ENCODE measurements around the gene C22orf15.

Gene C22orf15

DNA sequence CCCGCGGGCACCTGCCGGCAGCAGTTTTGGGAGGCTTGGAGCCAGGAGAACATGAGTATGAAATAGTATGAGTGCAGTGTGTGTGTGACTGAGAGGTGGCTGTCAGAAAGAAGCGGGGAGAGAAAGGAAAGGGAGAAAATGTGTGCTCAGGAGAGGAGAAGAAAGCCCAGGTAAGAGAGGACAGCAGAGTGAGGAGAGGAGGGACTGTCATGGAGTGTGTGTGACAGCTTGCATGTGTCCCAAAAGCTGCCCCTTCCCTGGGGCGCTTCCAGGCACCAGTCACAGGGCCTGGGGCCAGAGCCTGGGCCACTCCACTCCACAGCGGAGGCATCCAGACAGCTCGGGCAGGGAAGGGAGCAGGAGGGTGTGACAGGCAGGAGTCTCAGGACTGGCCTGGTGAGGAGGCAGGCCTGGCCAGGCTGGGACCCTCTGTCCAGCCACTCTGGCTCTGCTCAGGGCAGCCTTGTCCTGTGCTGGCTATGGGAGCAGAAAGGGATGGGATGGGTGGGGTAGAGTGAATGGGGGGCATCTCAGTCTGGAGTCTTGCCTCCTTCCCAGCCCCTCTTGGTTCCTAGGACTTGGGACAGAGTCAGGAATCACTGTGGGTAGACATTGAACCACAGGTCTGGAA is 10.8 kb downstream of the C22orf15 start:
- no peak for DNase-seq (ENCODE audit: low spot score)

DNA sequence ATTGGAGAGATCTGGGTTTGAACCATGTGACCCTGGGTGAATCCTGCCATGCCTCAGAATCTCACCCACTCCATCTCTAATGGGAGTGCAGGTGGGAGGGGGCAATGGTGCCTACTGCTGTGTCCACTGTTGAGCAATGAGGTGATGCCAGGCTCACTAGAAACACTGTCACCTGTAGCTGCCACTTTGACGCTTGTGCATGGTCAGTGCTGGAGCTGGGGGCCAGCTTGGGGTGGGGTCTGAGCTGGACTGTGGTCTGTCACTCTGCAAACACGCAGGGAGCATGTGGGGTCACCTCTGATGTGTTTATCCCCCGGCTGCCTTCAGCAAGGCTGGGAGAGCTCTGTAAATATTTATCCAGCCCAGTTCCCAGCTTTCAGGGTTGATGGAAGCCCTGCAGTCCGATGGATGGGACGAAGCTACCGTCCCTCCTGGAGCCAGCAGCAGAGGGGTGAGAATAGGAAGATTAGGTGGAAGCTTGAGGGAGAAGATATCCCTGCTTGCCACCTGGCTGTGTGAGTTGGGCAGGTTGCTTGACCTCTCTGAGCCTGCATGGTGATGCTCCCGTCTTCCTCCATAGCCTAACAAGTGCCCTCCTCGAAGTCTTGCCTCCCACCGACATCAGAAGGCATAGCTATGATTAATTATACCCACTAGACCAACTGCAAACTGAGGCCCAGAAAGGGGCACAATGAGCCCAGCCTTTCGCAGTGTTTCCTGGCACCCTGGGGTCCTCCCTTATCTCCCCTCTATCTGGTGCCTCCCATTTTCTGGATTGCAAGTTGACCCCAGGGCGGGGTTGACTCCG is 11.5 kb downstream of the C22orf15 start:
- no peak for DNase-seq (ENCODE audit: low spot score)

GRCh38 chr22:23774922-23775436 is 12.2 kb downstream of the C22orf15 start:
- no peak for DNase-seq (ENCODE audit: low spot score)

GRCh38 chr22:23775779-23776375 is 13.1 kb downstream of the C22orf15 start:
- DNase-seq (ENCODE audit: low spot score), result no peak

- no peak for DNase-seq (ENCODE audit: low spot score)
Observed at GRCh38 chr22:23777776-23778576, 15.2 kb downstream of the C22orf15 start.

DNA sequence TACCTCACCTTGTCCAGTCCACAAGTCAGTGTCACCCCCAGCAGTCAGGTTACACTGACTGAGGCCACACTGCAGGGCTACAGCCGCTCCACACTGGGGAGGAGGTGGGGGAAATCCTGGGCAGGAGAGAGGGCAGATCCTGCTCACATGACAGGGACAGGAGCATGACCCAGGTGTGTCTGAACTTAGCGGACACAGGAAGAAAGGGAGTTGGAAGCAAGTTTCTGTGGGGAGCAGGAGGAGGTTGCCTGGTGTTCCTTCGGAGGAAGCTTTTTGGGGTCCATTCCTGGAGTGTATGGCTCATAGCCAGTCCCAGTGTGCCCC is 15.7 kb downstream of the C22orf15 start:
- DNase-seq (ENCODE audit: low spot score), result no peak

DNA sequence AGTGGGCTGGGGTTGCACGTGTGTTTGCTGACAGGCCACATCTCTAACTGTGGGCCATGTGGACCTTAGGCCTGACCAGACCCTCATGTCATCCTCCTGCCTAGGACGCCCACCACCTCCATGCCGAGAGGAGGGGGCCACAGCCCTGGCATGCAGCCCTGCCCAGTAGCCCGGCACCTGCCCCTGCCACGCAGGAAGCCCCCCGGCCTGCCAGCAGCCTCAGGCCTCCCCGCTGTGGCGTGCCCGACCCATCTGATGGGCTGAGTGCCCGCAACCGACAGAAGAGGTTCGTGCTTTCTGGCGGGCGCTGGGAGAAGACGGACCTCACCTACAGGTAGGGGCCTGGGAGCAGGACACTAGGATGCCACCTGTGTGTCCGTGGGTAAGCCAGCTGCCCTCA is 16.3 kb downstream of the C22orf15 start:
- no peak for DNase-seq (ENCODE audit: low spot score)

DNA sequence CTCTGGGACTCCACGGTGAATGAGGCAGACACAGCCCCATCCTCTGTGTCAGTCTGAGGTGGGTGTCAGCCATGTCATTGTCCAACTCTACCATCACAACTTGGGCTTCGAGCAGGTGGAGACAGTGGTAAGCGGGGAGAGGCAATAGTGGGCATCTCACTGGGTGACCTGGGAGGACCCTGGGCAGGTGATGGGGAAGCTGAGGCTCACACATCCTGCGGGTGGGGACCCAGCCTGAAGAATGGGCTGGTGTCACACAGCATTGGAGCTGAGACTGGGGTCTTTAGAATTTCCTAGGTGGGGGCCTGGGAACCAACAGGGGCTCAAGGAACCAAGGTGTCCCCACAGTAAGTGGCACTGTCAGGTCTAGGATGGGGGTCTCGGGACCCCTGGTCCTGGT is 16.9 kb downstream of the C22orf15 start:
- DNase-seq (ENCODE audit: low spot score), result no peak

- no peak for DNase-seq (ENCODE audit: low spot score)
Observed at GRCh38 chr22:23780146-23780748, 17.5 kb downstream of the C22orf15 start.

DNA sequence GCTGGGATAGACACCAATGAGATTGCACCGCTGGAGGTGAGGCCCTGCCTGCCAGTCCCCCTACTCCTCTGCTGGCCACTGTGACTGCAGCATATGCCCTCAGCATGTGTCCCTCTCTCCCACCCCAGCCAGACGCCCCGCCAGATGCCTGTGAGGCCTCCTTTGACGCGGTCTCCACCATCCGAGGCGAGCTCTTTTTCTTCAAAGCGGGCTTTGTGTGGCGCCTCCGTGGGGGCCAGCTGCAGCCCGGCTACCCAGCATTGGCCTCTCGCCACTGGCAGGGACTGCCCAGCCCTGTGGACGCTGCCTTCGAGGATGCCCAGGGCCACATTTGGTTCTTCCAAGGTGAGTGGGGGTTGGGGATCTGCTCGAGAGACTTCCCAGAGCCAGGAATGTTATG is 18.3 kb downstream of the C22orf15 start:
- DNase-seq (ENCODE audit: low spot score), result peak; percentile 91

DNA sequence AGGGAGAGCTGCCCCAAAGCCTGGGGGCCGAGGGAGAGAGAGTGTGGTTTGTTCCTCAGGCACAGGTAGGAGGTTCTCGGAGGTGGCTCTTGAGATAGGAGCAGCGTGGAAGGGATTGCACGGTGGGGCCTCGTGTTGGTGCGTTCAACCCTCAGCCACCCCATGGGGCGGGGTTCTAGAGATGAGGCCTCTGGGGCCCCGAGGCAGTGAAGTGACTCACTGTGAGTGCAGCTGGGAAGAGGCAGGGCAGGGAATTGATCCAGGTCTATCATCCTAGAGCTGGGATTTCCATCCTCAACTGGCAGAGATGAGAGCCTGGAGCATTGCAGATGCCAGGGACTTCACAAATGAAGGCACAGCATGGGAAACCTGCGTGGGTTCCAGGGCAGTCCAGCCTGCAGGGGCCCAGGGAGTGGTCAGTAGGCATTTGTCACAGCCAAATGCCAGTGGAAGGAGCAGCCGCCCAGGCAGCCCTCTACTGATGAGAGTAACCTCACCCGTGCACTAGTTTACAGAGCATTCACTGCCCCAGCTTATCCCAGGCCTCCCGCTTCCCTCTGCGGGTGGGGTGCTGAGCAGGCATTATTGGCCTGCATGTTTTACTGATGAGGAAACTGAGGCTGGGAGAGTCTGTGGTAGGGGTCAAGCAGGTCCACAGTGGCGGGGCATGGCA is 18.9 kb downstream of the C22orf15 start:
- DNase-seq (ENCODE audit: low spot score), result no peak

- DNase-seq (ENCODE audit: low spot score), result no peak
Observed at GRCh38 chr22:23782252-23782651, 19.5 kb downstream of the C22orf15 start.

DNA sequence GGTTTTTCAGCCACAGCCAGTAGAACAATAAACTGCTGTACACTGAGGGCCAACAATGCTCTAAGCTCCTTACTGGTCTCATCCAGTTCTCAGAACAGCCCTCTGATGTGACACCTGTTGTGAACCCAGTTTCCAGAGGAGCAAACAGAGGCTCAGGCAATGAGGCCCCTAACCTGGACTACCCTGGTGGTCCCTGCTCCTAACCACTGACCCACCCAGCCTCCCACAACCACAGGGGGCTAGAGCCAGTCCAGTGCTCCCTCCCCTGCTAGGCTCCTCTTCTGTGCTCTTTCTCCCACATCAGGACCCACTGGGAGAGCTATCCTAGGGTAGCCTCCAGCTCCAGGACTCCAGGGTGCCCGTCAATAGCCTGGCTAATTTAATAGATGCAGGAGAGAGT is 19.9 kb downstream of the C22orf15 start:
- no peak for DNase-seq (ENCODE audit: low spot score)

DNA sequence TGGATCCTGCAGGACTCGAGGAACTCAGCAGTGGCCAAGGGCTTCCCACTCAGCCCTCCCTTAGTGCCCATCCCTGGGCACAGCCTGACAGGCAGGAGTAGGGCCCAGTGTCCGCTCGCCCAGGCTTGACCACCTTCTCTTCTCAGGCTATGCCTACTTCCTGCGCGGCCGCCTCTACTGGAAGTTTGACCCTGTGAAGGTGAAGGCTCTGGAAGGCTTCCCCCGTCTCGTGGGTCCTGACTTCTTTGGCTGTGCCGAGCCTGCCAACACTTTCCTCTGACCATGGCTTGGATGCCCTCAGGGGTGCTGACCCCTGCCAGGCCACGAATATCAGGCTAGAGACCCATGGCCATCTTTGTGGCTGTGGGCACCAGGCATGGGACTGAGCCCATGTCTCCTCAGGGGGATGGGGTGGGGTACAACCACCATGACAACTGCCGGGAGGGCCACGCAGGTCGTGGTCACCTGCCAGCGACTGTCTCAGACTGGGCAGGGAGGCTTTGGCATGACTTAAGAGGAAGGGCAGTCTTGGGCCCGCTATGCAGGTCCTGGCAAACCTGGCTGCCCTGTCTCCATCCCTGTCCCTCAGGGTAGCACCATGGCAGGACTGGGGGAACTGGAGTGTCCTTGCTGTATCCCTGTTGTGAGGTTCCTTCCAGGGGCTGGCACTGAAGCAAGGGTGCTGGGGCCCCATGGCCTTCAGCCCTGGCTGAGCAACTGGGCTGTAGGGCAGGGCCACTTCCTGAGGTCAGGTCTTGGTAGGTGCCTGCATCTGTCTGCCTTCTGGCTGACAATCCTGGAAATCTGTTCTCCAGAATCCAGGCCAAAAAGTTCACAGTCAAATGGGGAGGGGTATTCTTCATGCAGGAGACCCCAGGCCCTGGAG is 20.7 kb downstream of the C22orf15 start:
- DNase-seq (ENCODE audit: low spot score), result no peak

DNA sequence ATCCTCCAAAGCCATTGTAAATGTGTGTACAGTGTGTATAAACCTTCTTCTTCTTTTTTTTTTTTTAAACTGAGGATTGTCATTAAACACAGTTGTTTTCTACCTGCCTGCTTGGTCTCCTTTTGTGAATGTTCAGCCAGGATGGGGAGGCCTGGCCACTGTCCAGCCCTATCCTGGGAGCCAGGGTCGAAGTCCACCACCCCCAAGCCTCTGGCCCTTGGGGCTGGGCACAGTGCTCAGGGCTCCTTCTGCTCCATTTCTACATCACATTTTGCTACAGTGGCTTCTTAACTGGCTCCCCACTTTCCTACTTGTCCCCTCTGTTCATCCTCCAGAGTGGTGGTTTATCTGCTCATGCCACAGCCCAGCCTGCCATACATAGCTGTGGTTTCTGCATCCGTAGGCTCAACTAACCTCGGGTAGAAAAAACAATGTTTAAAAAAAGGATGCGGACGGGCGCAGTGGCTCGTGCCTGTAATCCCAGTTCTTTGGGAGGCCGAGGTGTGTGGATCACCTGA is 21.5 kb downstream of the C22orf15 start:
- no peak for DNase-seq (ENCODE audit: low spot score)

- no peak for DNase-seq (ENCODE audit: low spot score)
Observed at GRCh38 chr22:23786261-23786710, 23.5 kb downstream of the C22orf15 start.

GRCh38 chr22:23786752-23787599 is 24.2 kb downstream of the C22orf15 start, which contains the start of gene SMARCB1:
Gene SMARCB1 (plus strand): TSS chr22:23786966. CDS start chr22:23787170, 204 bp downstream.
- DNase-seq (ENCODE audit: low spot score), result peak; percentile 85

GRCh38 chr22:23787600-23787896 is 24.8 kb downstream of the C22orf15 start:
- no peak for DNase-seq (ENCODE audit: low spot score)

DNA sequence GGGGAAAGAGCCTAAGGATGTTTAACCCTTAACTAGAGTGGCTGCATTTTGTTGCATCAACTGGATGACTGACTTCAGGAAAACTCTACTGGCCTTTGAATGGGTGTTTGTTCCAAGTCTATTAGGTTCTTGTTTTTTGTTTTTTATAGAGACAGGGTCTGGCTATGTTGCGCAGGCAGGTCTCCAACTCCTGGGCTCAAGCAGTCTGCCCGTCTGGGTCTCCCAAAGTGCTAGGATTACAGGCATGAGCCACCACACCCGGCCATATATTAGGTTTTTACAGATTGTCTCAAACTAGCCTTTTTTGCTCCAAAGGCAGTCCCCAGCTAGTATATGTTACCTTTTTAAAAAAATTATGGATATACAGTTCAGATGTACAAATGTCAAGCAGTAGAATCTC is 25.1 kb downstream of the C22orf15 start:
- no peak for DNase-seq (ENCODE audit: low spot score)
